IPS-18a (cell line): ENCODE results near the gene DDOST.
A peak's percentile ranks its signal among the peaks of the same experiment; 100 is the strongest.

ENCODE experiments used
- H3K27ac ChIP-seq: one replicate; pipeline ENCODE4 v1.5.1; 2013; ENCODE audit warnings: low read length
- H3K27me3 ChIP-seq: one replicate; pipeline ENCODE4 v1.6.1; 2013; ENCODE audit warnings: mild to moderate bottlenecking, low read length; ENCODE audit not compliant: control insufficient read depth, insufficient read depth
- H3K36me3 ChIP-seq: one replicate; pipeline ENCODE4 v1.6.1; 2013; ENCODE audit warnings: low read depth, low read length; ENCODE audit not compliant: control insufficient read depth
- H3K4me1 ChIP-seq: one replicate; pipeline ENCODE4 v1.6.1; 2013; ENCODE audit warnings: low read depth, low read length; ENCODE audit not compliant: control insufficient read depth
- H3K4me3 ChIP-seq: one replicate; pipeline ENCODE4 v1.5.1; 2013; ENCODE audit warnings: low read length
- H3K9ac ChIP-seq: one replicate; pipeline ENCODE4 v1.6.1; 2013; ENCODE audit warnings: mild to moderate bottlenecking, low read length, moderate library complexity
- H3K9me3 ChIP-seq: one replicate; pipeline ENCODE4 v1.6.1; 2013; ENCODE audit warnings: low read depth, low read length; ENCODE audit not compliant: control insufficient read depth

Gene DDOST

DNA sequence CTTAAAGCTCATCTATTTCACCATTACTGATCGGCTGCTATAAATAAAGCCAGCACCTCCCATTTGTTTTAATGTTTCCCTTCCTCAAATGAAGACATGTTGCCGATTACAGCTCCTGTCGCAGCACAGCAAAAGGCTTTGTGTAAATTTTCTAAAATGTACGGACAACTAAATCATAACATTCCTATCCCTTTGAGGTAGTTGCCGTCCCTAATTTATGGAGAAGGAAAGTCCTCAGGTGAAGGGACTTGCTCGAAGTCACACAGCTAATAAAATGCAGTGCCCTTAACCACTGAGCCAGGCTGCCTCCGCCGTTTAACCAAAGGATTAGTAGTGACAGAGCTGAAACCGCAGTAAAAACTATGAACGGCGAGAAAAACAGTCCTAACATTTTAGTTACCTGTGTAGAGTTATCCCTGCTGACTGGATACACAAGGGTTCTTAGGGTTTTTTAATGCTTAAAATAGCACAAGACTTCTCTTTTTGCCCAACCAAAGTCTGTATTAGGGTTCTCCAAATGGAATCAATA, 27.0 kb downstream of the DDOST start:
- H3K27me3 ChIP-seq: peaks cover 9% of the 10 kb centered on the region
- peak overlapping the region; percentile 95 for H3K4me3 ChIP-seq
- H3K9me3 ChIP-seq: no peaks in the 10 kb centered on the region
- no peaks in the 10 kb centered on the region for H3K4me1 ChIP-seq
- no peaks in the 10 kb centered on the region for H3K36me3 ChIP-seq
- peak overlapping the region; percentile 30 for H3K27ac ChIP-seq
- peak overlapping the region; percentile 57 for H3K9ac ChIP-seq

DNA sequence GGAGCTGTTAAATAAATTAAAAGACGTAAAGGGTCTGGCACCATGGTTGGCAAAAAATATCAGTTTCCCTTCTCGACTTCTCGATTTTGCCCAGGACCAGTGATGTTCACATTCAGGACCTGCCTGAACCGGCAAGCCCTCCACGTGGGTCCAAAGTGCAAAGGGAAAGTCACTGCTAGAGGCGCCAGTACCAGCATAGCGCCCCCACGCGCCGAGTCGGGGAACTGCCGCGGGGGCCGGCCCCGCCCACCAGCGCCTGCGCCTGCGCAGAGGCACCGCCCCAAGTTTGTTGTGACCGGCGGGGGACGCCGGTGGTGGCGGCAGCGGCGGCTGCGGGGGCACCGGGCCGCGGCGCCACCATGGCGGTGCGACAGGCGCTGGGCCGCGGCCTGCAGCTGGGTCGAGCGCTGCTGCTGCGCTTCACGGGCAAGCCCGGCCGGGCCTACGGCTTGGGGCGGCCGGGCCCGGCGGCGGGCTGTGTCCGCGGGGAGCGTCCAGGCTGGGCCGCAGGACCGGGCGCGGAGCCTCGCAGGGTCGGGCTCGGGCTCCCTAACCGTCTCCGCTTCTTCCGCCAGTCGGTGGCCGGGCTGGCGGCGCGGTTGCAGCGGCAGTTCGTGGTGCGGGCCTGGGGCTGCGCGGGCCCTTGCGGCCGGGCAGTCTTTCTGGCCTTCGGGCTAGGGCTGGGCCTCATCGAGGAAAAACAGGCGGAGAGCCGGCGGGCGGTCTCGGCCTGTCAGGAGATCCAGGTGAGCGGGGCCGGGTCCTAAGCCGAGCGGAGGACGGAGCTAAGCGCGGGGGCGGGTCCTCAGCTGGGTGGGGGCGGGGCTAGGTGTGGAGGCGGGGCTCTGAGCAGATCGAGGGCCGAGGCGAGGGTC, 27.7 kb downstream of the DDOST start, which contains the start of gene PINK1:
PINK1 (plus strand) TSS at position 269 of the 875 bp plus-strand sequence; CDS start at position 360, 91 bp downstream.
- Histone ChIP-seq H3K9me3 (no peaks in the 10 kb centered on the region), H3K4me3 (peak within 1 kb of the TSS; percentile 95), H3K27ac (peak within 1 kb of the TSS; percentile 30), H3K9ac (peak within 1 kb of the TSS; percentile 57), H3K27me3 (peaks cover 9% of the 10 kb centered on the region), H3K4me1 (no peaks in the 10 kb centered on the region), H3K36me3 (no peaks in the 10 kb centered on the region)

DNA sequence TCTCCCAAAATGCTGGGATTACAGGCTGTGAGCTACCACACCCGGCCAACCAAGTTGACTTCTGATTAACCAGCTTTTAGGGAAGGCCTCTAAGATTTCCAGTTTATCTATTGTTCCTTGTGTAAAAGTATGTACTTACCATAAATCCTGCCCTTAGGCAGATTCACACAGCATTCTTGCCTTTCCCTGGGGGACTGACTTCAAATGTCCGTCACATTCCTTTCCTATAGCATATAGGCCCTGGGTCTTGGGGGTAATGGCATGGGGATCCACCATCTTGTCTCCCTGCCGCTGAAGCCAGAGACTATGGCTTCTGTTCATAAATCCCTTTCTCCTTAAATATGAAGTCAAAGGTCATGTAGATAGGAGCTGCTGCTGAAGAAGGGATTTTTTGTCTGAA, 28.8 kb downstream of the DDOST start:
- Histone ChIP-seq H3K27me3 (peaks cover 9% of the 10 kb centered on the region), H3K9ac (no peak overlapping the region), H3K4me3 (no peak overlapping the region), H3K27ac (no peak overlapping the region), H3K4me1 (no peaks in the 10 kb centered on the region), H3K36me3 (no peaks in the 10 kb centered on the region), H3K9me3 (no peaks in the 10 kb centered on the region)

DNA sequence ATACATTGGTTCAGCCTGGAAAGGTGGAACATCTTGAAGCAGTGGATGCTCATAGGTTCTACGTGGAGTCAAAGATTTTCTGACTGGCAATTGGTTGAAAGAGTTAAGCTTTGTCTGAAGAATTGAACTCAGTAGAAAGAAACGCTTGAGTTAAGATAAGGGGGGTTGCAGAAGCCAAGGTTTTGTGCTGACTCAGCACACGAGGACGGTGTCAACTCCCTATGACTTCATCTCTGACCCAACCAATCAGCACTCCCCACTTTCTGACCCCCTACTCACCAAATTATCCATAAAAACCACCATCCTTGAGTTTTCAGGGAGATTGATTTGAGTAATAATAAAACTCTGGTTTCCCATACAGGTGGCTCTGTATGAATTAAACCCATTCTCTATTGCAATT, 30.4 kb downstream of the DDOST start:
- Histone ChIP-seq H3K27me3 (peaks cover 9% of the 10 kb centered on the region), H3K4me3 (no peak overlapping the region), H3K36me3 (no peaks in the 10 kb centered on the region), H3K9me3 (no peaks in the 10 kb centered on the region), H3K9ac (no peak overlapping the region), H3K27ac (no peak overlapping the region), H3K4me1 (peaks cover 4% of the 10 kb centered on the region)

DNA sequence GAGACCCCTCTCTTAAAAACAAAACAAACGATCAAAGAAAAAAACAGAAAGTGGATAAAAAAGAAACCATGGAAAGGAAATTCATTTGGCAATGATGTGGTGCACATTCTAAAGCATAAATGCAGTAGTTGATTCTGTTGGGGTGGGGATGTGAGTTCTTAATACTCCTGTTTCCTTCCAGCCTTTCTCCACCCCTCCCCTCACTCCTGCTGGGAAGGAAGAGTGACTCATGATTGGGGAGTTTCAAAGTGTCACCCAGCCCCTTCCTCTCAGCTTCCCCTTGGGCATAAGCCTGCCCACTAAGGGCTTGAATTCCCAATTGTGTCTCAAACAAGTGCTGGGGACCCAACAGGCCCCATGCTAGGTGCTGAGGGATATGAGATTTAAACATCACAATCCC, 34.6 kb downstream of the DDOST start:
- Histone ChIP-seq H3K27ac (no peak overlapping the region), H3K9ac (no peak overlapping the region), H3K4me1 (peaks cover 19% of the 10 kb centered on the region), H3K27me3 (no peaks in the 10 kb centered on the region), H3K9me3 (no peaks in the 10 kb centered on the region), H3K36me3 (no peaks in the 10 kb centered on the region), H3K4me3 (no peak overlapping the region)

DNA sequence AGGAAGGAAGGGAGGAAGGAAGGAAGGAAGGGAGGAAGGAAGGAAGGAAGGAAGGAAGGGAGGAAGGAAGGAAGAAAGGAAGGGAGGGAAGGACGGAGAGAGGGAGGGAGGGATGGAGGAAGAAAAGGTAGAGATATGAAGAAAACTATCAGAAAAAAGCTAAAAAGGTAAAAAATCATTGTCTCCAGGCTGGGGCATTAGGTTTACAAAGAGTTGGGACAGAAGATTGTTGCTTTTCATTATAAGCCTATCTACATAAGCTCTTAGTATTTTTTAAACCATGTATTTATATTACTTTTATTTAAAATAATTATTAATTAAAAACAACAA, 35.1 kb downstream of the DDOST start:
- Histone ChIP-seq H3K4me1 (peaks cover 19% of the 10 kb centered on the region), H3K36me3 (no peaks in the 10 kb centered on the region), H3K9ac (no peak overlapping the region), H3K27me3 (no peaks in the 10 kb centered on the region), H3K4me3 (no peak overlapping the region), H3K9me3 (no peaks in the 10 kb centered on the region), H3K27ac (no peak overlapping the region)

DNA sequence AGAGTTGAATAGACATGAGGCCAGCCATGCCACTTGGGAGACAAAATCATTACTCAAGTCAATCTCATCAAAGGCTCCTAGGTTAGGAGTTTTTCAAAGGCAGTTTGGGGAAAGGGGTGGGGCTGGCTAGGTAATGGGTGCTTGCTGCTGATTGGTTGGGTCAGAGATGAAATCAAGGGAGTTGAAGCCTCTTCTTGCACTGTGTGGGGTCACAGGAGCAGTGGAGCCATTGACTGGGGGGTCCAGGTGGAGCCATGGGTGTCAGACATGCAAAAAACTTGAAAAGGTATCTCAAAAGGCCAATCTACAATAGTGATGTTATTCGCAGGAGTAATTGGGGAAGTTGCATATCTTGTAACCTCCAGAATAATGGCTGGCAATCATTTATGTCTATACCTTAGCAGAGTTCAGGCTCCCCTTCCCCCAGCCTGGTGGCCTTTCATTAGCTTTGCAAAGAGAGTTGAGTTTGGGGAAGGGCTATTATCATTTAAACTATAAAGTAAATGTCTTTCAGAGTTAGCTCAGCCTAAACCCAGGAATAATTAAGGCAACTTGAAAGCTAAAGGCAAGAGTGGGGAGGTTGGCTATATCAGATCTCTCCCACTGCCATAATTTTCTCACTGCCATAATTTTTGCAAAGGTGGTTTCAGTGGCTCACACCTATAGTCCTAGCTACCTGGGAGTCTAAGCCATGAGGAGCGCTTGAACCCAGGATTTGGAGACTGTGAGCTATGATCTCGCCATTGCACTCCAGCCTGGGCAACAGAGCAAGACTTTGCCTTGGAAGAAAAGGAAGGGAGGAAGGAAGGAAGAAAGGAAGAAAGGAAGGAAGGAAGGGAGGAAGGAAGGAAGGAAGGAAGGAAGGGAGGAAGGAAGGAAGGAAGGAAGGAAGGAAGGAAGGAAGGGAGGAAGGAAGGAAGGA, 35.7 kb downstream of the DDOST start:
- Histone ChIP-seq H3K36me3 (no peaks in the 10 kb centered on the region), H3K9me3 (no peaks in the 10 kb centered on the region), H3K9ac (no peak overlapping the region), H3K27ac (peak overlapping the region; percentile 4), H3K4me3 (peak overlapping the region; percentile 18), H3K4me1 (peaks cover 19% of the 10 kb centered on the region), H3K27me3 (no peaks in the 10 kb centered on the region)

DNA sequence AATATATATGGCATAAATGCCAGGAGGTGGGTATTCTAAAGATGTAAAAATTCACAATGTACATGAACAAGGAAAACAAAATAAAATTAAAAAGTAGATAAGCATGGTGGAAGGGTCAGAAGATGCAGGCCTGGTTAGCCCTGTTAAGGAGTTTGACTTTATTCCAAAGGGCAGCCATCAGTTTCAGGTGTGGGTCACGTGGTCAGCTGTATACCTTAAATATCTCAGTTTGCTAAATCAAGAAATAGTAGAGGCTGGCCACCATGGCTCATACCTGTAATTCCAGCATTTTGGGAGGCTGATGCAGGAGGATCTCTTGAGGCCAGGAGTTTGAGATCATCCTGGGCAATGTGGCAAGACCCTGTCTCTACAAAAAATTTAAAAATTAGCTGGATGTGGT, 36.5 kb downstream of the DDOST start:
- Histone ChIP-seq H3K27ac (no peak overlapping the region), H3K27me3 (no peaks in the 10 kb centered on the region), H3K9ac (no peak overlapping the region), H3K4me1 (peaks cover 19% of the 10 kb centered on the region), H3K36me3 (no peaks in the 10 kb centered on the region), H3K4me3 (no peak overlapping the region), H3K9me3 (no peaks in the 10 kb centered on the region)

DNA sequence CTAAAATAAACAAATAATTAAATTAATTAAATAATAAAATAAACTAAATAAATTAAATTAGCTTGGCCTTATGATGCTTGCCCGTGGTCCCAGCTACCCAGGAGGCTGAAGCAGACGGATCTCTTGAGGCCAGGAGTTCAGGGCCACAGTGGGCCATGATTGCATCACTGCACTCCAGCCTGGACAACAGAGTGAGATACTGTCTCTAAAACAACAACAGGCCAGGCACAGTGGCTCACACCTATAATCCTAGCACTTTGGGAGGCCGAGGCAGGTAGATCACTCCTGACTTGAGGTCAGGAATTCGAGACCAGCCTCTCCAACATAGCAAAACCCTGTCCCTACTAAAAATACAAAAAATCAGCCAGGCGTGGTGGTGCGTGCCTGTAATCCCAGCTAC, 40.2 kb downstream of the DDOST start:
- H3K27ac ChIP-seq: no peak overlapping the region
- H3K4me3 ChIP-seq: no peak overlapping the region
- H3K4me1 ChIP-seq: peaks cover 16% of the 10 kb centered on the region
- no peaks in the 10 kb centered on the region for H3K27me3 ChIP-seq
- H3K9me3 ChIP-seq: no peaks in the 10 kb centered on the region
- no peak overlapping the region for H3K9ac ChIP-seq
- no peaks in the 10 kb centered on the region for H3K36me3 ChIP-seq

DNA sequence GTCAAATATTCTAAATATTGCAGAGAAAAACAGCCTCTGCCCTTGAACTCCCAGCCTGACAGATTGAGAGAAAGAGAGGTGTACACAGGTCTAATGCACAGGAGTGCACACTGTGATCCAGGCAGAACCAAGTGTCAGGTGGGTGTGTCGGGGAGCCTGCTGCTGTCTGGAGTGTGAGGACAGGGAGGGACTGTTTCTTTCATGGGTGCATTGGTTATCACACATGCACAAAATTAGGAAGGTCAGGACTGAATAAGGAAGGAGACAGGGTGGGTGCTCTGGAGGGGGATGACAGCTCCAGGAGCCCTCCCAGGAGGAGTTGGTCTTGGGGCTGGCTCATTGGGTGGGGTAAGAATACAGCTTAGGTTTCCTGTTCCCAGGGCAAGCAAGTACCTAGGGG, 41.2 kb downstream of the DDOST start:
- Histone ChIP-seq H3K9ac (no peak overlapping the region), H3K27me3 (no peaks in the 10 kb centered on the region), H3K36me3 (no peaks in the 10 kb centered on the region), H3K4me1 (peaks cover 8% of the 10 kb centered on the region), H3K4me3 (no peak overlapping the region), H3K27ac (no peak overlapping the region), H3K9me3 (no peaks in the 10 kb centered on the region)

DNA sequence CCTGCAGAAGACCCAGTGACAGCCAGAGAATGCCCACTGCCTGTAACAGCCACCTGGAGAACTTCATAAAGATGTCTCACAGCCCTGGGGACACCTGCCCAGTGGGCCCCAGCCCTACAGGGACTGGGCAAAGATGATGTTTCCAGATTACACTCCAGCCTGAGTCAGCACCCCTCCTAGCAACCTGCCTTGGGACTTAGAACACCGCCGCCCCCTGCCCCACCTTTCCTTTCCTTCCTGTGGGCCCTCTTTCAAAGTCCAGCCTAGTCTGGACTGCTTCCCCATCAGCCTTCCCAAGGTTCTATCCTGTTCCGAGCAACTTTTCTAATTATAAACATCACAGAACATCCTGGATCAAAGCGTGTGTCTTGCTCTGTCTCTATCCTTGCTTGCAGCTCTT, 42.6 kb downstream of the DDOST start:
- no peak overlapping the region for H3K27ac ChIP-seq
- no peaks in the 10 kb centered on the region for H3K9me3 ChIP-seq
- H3K4me3 ChIP-seq: no peak overlapping the region
- peaks cover 3% of the 10 kb centered on the region for H3K4me1 ChIP-seq
- H3K36me3 ChIP-seq: no peaks in the 10 kb centered on the region
- no peaks in the 10 kb centered on the region for H3K27me3 ChIP-seq
- no peak overlapping the region for H3K9ac ChIP-seq
